HepG2 (cell line): ENCODE results near the gene BICRAL. TPM values are rescaled to one million over a fixed set of nuclear protein-coding genes. Genes with fewer than 3 reads are reported as not detected.

Source experiments
- DPF2 ChIP-seq: sonication (generic); formaldehyde crosslinking; IDR thresholded peaks from 2 replicates; pipeline ENCODE4 v1.4.0; 2020; ENCODE audit warnings: mild to moderate bottlenecking, low read depth, missing genetic modification reagents, borderline replicate concordance
- DRAP1 ChIP-seq: IDR thresholded peaks from 2 replicates; pipeline ENCODE4 v1.6.1; 2016; ENCODE audit warnings: missing genetic modification reagents, missing compliant biosample characterization
- ETV5 ChIP-seq: IDR thresholded peaks from 2 replicates; pipeline ENCODE4 v1.6.1; 2018; ENCODE audit warnings: missing biosample characterization, missing genetic modification reagents, inconsistent platforms, borderline replicate concordance
- HNF4G ChIP-seq, 2 experiments: sonication (generic) in 1 of 2; formaldehyde crosslinking in 1 of 2; IDR thresholded peaks; 2 replicates each; pipeline versions ENCODE4 v1.4.0 to v1.6.1; 2011 to 2020; ENCODE audit warnings: borderline replicate concordance in 2 of 2, low read depth in 2 of 2, mild to moderate bottlenecking in 2 of 2, low read length in 1 of 2, missing genetic modification reagents in 1 of 2, moderate library complexity in 1 of 2
- PHF8 ChIP-seq: sonication (generic); formaldehyde crosslinking; IDR thresholded peaks from 2 replicates; pipeline ENCODE4 v1.5.0; 2020; ENCODE audit warnings: missing genetic modification reagents
- POGZ ChIP-seq: sonication (generic); formaldehyde crosslinking; IDR thresholded peaks from 2 replicates; pipeline ENCODE4 v1.4.0; 2020; ENCODE audit warnings: mild to moderate bottlenecking, missing genetic modification reagents
- PPARG ChIP-seq: conservative IDR thresholded peaks from 2 replicates; pipeline ENCODE4 v1.6.1; 2016; ENCODE audit warnings: missing biosample characterization, missing genetic modification reagents
- PTBP1 ChIP-seq: fragments of 200-400 bp; formaldehyde crosslinking; IDR thresholded peaks from 2 replicates; pipeline ENCODE4 v1.6.1; 2018; ENCODE audit warnings: low read length, low read depth; ENCODE audit not compliant: poor library complexity, severe bottlenecking
- ZFP1 ChIP-seq: IDR thresholded peaks from 2 replicates; pipeline ENCODE4 v1.6.1; 2016
- ZHX2 ChIP-seq, 2 experiments: sonication (generic) in 1 of 2; formaldehyde crosslinking in 1 of 2; IDR thresholded peaks; 2 replicates each; pipeline versions ENCODE4 v1.6.1 to v1.9.0; 2014 to 2022; ENCODE audit warnings: antibody characterized with exemption in 1 of 2, borderline replicate concordance in 1 of 2, inconsistent platforms in 1 of 2, low read depth in 1 of 2, missing genetic modification reagents in 1 of 2
- ZMYM2 ChIP-seq: sonication (generic); formaldehyde crosslinking; IDR thresholded peaks from 2 replicates; pipeline ENCODE4 v1.8.0; 2022; ENCODE audit warnings: mild to moderate bottlenecking, missing genetic modification reagents
- ZNF101 ChIP-seq: sonication (generic); formaldehyde crosslinking; IDR thresholded peaks from 2 replicates; pipeline ENCODE4 v1.4.0; 2020; ENCODE audit warnings: mild to moderate bottlenecking, low read depth, missing genetic modification reagents, borderline replicate concordance
- ZNF292 ChIP-seq: sonication (generic); formaldehyde crosslinking; IDR thresholded peaks from 2 replicates; pipeline ENCODE4 v1.8.1; 2022; ENCODE audit warnings: mild to moderate bottlenecking, low read depth, missing genetic modification reagents, borderline replicate concordance
- ZNF549 ChIP-seq: sonication (generic); formaldehyde crosslinking; IDR thresholded peaks from 2 replicates; pipeline ENCODE4 v1.5.0; 2020; ENCODE audit warnings: missing genetic modification reagents
- ZNF644 ChIP-seq: IDR thresholded peaks from 2 replicates; pipeline ENCODE4 v1.6.1; 2016; ENCODE audit warnings: low read depth
- ZNF792 ChIP-seq: IDR thresholded peaks from 2 replicates; pipeline ENCODE4 v1.6.1; 2016
- polyA plus RNA-seq, 8 experiments: library from polyadenylated mRNA; depleted of rRNA in 3 of 8; stranded (reverse) in 7 of 8; unstranded in 1 of 8; fragments of >200 nt; fragmentation: Illumina TruSeq in 4 of 8; extraction: Trizol in 4 of 8; gene quantifications; 2 replicates each; pipeline versions ENCODE4 v1.2.1 to v1.2.3, GENCODE V29; 2011 to 2016; ENCODE audit warnings: low read depth in 4 of 8, missing spikeins in 1 of 8, mixed read lengths in 1 of 8; ENCODE audit not compliant: insufficient read depth in 1 of 8
- total RNA-seq, 5 experiments: library from RNA; depleted of rRNA; stranded (reverse); fragments of >200 nt; fragmentation: Illumina TruSeq; extraction: Trizol; gene quantifications; 2 replicates each; pipeline ENCODE4 v1.2.3, GENCODE V29; 2016; ENCODE audit warnings: low read depth in 1 of 5
- TF ChIP-seq, protein P1 (sequence below): sonication (generic); formaldehyde crosslinking; IDR thresholded peaks from 2 replicates; pipeline ENCODE4 v1.4.0; 2020; ENCODE audit warnings: missing genetic modification reagents, low read depth, mild to moderate bottlenecking, borderline replicate concordance
- TF ChIP-seq, protein P2 (sequence below): sonication (generic); formaldehyde crosslinking; IDR thresholded peaks from 2 replicates; pipeline ENCODE4 v1.4.0; 2020; ENCODE audit warnings: missing genetic modification reagents
- TF ChIP-seq, protein P3 (sequence below): sonication (generic); formaldehyde crosslinking; IDR thresholded peaks from 2 replicates; pipeline ENCODE4 v1.8.0; 2022; ENCODE audit warnings: mild to moderate bottlenecking, missing genetic modification reagents, moderate library complexity

BICRAL gene
- total and polyA plus RNA-seq, 2 of the 13 experiments (the other 11 are each of a cell fraction or from before 2014, with no cell fraction given): 5.0 to 13.5 TPM

DNA sequence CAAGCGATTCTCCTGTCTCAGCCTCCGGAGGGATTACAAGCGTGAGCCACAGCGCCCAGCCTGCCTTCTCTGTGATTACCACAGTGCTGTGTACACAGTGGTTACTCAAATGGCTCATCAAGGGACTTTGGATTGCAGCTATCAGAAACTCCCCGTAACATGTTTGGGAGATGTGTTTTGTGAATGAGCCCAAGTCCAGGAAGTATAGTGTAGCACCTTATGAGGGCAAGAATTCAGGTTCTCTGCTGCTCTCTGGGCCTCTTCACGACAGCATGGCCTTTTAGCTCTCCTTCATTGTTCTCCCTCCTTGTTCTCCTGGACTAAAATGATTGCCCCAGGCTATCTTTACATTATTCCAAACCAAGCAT lies 63.5 kb downstream of the BICRAL start (continued):
- TF ChIP-seq POGZ (CRISPR knock-in tag) (peak; percentile 85), ZNF644 (CRISPR knock-in tag) (peak; percentile 77; the same call in 1 of the 2 replicates), ZNF549 (CRISPR knock-in tag) (0 out of 2 replicates have a peak, but pooled peaks have one; percentile 81), HNF4G (IDR thresholded peaks at IDR 0.05; ENCODE audit: borderline replicate concordance, low read depth, low read length) (peak; percentile 92), HNF4G (CRISPR knock-in tag; IDR thresholded peaks at IDR 0.05; ENCODE audit: borderline replicate concordance, low read depth) (peak; percentile 83; the same call in 1 of the 2 replicates), PHF8 (CRISPR knock-in tag) (0 out of 2 replicates have a peak, but pooled peaks have one; percentile 18), PPARG (CRISPR knock-in tag) (peak; percentile 58; the same call in 1 of the 2 replicates), ETV5 (CRISPR knock-in tag) (peak; percentile 44; the same call in 1 of the 2 replicates), ZHX2 (IDR thresholded peaks at IDR 0.05; ENCODE audit: low read depth) (0 out of 2 replicates have a peak, but pooled peaks have one; percentile 51), ZHX2 (CRISPR knock-in tag; IDR thresholded peaks at IDR 0.05; ENCODE audit: borderline replicate concordance) (no peak), ZNF101 (CRISPR knock-in tag) (no peak), ZMYM2 (CRISPR knock-in tag) (0 out of 2 replicates have a peak, but pooled peaks have one; percentile 56), DPF2 (CRISPR knock-in tag) (peak; percentile 87), ZNF292 (CRISPR knock-in tag) (peak; percentile 84; the same call in 1 of the 2 replicates), DRAP1 (peak; percentile 66), ZNF792 (peak; percentile 63; the same call in 1 of the 2 replicates), ZFP1 (CRISPR knock-in tag) (0 out of 2 replicates have a peak, but pooled peaks have one; percentile 70), PTBP1 (no peak)
- TF ChIP-seq, protein P1, sequence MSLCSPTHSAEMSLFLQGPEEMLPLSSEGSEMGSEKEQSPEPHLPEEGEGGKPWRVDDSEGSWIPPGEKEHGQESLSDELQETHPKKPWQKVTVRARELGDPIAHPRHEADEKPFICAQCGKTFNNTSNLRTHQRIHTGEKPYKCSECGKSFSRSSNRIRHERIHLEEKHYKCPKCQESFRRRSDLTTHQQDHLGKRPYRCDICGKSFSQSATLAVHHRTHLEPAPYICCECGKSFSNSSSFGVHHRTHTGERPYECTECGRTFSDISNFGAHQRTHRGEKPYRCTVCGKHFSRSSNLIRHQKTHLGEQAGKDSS (CRISPR knock-in tag): peak; percentile 82; the same call in 1 of the 2 replicates
- TF ChIP-seq, protein P2, sequence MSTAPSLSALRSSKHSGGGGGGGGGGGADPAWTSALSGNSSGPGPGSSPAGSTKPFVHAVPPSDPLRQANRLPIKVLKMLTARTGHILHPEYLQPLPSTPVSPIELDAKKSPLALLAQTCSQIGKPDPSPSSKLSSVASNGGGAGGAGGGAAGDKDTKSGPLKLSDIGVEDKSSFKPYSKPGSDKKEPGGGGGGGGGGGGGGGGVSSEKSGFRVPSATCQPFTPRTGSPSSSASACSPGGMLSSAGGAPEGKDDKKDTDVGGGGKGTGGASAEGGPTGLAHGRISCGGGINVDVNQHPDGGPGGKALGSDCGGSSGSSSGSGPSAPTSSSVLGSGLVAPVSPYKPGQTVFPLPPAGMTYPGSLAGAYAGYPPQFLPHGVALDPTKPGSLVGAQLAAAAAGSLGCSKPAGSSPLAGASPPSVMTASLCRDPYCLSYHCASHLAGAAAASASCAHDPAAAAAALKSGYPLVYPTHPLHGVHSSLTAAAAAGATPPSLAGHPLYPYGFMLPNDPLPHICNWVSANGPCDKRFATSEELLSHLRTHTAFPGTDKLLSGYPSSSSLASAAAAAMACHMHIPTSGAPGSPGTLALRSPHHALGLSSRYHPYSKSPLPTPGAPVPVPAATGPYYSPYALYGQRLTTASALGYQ (CRISPR knock-in tag): peak; percentile 76; the same call in 1 of the 2 replicates
- TF ChIP-seq, protein P3, sequence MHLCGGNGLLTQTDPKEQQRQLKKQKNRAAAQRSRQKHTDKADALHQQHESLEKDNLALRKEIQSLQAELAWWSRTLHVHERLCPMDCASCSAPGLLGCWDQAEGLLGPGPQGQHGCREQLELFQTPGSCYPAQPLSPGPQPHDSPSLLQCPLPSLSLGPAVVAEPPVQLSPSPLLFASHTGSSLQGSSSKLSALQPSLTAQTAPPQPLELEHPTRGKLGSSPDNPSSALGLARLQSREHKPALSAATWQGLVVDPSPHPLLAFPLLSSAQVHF (CRISPR knock-in tag): no peak
